Hematopoietic multipotent progenitor cell treated with erythropoietin and hydrocortisone succinate and interleukin-3 and kit ligand, for 8 days (in vitro differentiated cells): ENCODE data around the gene TEX10.

Source experiments
- DNase-seq: peaks from one replicate; pipeline ENCODE4 v3.0.0-alpha.2; 2015

Gene TEX10

GRCh38 chr9:100282388-100282719 is 70.4 kb downstream of the TEX10 start:
- no peak for DNase-seq

DNA sequence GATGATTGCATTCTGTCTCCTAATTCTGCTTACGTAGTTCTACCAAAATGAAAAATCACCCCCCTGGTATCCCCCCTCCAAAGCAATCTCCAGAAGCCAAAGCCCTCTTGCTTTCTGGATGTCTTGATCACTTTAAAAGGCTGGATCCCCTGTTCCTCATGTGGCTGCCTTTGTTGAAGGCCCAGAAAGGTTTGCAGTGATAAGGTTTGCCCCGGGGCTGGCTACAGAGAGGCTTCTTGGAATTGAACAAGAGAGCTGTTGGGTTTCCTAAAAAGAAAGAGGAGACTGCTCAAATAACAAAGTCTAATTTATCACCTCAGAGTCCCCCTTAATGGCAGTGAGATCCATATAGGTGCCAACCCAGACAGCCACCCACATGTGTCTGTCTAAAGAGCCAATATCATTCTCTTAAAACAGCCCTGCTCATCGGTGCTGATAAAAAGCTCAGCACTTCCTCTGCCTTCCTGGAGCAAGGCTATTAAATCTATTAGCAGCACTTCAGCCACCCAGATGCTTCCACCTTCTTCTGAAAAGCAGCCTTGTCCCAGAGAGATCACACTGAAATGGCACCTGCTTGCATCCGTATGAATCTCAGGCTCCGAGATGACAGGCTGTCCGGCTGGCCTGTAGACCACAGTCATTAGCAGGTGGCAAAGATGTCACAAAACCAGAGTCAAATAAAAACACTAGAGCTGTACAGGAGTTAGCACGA is 70.9 kb downstream of the TEX10 start:
- DNase-seq = peak; percentile 86

GRCh38 chr9:100281066-100281465 is 71.7 kb downstream of the TEX10 start:
- peak; percentile 79 for DNase-seq

DNA sequence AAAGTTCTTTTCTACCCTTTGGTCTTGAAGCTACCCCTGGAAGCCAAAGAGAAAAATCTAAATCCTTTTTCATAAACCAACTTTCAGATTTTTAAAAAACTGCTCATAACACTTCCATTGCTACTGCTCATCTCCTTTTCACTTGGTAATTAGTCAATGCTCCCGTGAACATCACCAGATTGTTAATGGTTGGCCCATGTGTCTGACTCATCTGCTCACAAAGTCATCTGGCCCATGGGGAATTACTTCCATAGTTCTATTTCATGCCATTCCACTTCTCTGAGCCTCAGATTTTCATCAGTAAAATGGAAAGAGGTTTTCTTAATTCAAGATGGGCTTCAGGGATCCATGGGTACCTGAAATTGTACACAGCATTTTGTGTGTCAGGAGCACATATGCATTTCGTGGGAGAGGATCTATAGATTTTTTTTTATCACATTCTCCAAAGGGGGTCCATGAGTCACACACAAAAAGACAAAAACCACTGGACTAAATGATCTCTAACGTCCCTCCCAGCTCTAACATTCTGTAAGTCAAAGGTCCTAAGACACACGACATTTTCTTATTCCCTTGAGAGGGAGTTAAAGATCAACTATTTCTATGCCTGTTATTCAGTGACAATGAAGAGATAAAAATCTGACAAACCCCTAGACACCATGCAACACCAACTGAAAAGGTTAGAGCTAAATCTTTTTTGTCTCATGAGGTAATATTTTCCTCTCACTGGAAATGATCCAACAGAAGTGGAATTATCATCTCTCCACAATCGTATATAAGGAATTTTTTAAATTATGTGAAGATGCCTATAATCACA is 75.4 kb downstream of the TEX10 start:
- DNase-seq = no peak

DNA sequence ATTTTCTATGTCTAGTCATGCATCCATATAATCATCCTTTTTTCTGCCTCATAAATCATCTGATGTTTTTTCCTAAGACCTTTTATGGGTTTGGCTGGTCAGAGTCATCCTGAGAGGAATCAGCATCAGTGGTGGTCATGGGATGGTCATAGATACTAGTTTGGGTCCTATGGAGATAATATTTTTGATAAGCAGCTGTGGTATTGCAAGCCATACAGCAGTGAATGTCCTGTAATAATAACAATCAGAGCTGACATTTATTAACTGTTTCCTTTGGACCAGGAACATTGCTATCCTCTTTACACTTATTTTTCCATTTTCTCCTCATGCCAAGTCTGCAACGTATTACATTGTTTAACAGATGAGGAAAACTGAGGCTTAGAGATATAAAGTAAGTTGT is 83.1 kb downstream of the TEX10 start:
- DNase-seq = no peak

GRCh38 chr9:100268271-100268670 is 84.5 kb downstream of the TEX10 start:
- DNase-seq = no peak

- no peak for DNase-seq
These were observed 85.5 kb downstream of the TEX10 start for GRCh38 chr9:100267211-100267610.
